BJ (cell line): ENCODE results near the gene MEF2C. TPM values are rescaled to one million over a fixed set of nuclear protein-coding genes. Genes with fewer than 3 reads are reported as not detected.

Experiments
- CTCF ChIA-PET: fragments of 350-600 bp; formaldehyde crosslinking; extraction: SDS; loops from one replicate; lab custom pipeline; 2021; ENCODE audit warnings: antibody characterized with exemption, inconsistent platforms; lab: Yijun Ruan, JAX
- POLR2A ChIA-PET: fragments of 300-600 bp; sonication (Branson Sonifier 250); formaldehyde crosslinking; extraction: SDS; loops from one replicate; lab custom pipeline; 2021; ENCODE audit warnings: antibody characterized with exemption; lab: Charles Lee
- DNase-seq: peaks from one replicate; pipeline ENCODE4 v3.0.0-alpha.2; 2011; ENCODE audit warnings: low read depth
- H3K27me3 ChIP-seq: 2 replicates; pipeline ENCODE4 v1.6.0; 2011; ENCODE audit warnings: low read length; ENCODE audit not compliant: control insufficient read depth, insufficient read depth
- H3K36me3 ChIP-seq: 2 replicates; pipeline ENCODE4 v1.5.1; 2011; ENCODE audit warnings: low read length; ENCODE audit not compliant: control insufficient read depth, insufficient read depth
- H3K4me3 ChIP-seq: 2 replicates; pipeline ENCODE4 v1.5.1; 2011; ENCODE audit warnings: low read depth, mild to moderate bottlenecking, control low read depth, low read length
- polyA plus RNA-seq: library from polyadenylated mRNA; depleted of rRNA; stranded (reverse); fragments of >200 nt; gene quantifications from 2 replicates; pipeline ENCODE4 v1.2.3, GENCODE V29; 2011
- TF ChIP-seq, protein P1 (sequence below): IDR thresholded peaks from 2 replicates; pipeline ENCODE4 v1.5.1; 2011; ENCODE audit warnings: low read depth, mild to moderate bottlenecking, control low read depth, inconsistent platforms, low read length, moderate library complexity; ENCODE audit not compliant: insufficient read depth

MEF2C gene
- polyA plus RNA-seq, 1 experiment = 1.6 TPM

DNA sequence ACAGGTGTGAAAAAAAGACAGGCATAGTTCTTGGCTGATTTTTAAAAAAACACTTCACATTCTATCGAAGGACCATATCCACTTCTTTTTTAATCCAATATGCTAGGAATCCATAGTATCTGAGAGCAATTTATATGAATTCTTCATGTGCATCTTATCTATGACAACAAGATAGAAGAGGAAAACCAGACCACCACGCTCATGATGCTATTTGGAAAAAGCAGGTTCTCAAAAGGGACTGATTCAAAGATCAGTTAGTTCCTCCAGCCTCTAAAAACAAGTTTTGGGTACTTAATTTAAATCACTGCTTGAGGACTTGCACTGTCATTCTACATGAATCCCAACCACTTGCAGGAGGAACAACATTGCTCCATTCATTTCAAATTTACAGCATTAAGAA, 6.3 kb downstream of the MEF2C start:
- DNase-seq = no peak
- no peaks in the 10 kb centered on the region for H3K36me3 ChIP-seq
- TF ChIP-seq, protein P1, sequence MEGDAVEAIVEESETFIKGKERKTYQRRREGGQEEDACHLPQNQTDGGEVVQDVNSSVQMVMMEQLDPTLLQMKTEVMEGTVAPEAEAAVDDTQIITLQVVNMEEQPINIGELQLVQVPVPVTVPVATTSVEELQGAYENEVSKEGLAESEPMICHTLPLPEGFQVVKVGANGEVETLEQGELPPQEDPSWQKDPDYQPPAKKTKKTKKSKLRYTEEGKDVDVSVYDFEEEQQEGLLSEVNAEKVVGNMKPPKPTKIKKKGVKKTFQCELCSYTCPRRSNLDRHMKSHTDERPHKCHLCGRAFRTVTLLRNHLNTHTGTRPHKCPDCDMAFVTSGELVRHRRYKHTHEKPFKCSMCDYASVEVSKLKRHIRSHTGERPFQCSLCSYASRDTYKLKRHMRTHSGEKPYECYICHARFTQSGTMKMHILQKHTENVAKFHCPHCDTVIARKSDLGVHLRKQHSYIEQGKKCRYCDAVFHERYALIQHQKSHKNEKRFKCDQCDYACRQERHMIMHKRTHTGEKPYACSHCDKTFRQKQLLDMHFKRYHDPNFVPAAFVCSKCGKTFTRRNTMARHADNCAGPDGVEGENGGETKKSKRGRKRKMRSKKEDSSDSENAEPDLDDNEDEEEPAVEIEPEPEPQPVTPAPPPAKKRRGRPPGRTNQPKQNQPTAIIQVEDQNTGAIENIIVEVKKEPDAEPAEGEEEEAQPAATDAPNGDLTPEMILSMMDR = no peak
- H3K4me3 ChIP-seq = no peak overlapping the region
- POLR2A ChIA-PET = no interaction called here
- CTCF ChIA-PET = no interaction called here
- no peaks in the 10 kb centered on the region for H3K27me3 ChIP-seq

DNA sequence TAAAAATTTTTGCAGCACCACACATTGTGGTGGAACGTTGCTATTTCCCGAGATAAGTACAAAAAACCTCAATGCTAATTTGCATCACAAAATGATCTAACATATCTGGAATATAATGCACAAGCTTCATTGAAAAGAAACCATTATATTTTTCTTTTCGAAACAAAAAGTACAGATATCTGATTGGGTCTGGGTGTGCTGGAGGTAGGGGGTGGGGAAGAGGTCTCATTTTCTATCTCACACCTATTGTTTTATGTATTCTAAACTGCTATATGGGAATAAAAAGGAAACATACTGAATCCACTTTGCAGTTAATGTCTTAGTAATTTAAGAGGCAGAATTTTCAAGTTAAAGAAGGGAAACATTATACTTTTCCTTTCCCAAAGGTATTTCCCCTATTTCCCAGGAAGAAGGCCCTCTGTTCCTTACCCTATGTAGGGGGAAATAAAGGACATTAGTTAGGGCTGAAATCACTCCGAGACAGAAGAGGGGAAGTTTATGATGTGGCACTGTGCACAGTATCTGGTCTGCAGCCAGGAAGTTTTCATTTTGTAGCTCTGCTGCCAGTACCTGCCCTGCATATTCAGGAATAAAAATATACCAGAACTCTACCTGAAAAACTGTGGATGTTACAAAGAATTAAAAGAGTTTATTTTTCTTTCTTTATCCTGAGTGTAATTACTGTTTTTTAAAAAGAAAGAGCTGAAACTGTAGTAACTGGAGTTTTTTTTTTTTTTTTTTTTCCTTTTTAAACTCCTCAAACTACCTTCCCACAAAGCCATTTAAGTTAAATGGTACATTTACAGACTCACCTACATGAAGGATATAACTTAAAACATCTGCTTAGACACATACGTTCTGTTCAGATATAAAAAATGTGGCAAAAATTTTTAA, 7.4 kb downstream of the MEF2C start:
- Histone ChIP-seq H3K4me3 (no peak overlapping the region), H3K36me3 (no peaks in the 10 kb centered on the region), H3K27me3 (no peaks in the 10 kb centered on the region)
- TF ChIP-seq, protein P1 = no peak
- CTCF ChIA-PET = no interaction called here
- no peak for DNase-seq
- POLR2A ChIA-PET = no interaction called here

DNA sequence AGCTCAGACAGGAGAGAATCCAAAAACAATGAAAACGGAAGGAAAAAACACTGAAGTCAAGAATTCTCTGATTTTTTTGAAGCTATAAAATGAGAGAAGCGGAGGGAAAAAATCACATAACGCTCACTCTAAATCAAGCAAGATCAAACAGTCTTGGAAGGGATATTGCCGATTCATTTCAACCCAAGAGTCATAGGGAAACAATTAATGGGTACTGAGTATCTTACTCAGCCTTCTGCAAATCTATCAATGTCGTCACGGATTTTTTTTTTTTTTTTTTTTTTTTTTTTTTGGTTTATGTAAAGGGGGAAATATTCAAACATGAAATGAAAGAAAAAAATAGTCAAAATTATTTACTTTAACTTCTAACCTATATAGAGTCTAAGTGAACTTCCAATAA, 9.5 kb downstream of the MEF2C start:
- H3K36me3 ChIP-seq = no peaks in the 10 kb centered on the region
- no peak for DNase-seq
- H3K4me3 ChIP-seq = no peak overlapping the region
- POLR2A ChIA-PET = no interaction called here
- TF ChIP-seq, protein P1 = no peak
- CTCF ChIA-PET = no interaction called here
- H3K27me3 ChIP-seq = no peaks in the 10 kb centered on the region

DNA sequence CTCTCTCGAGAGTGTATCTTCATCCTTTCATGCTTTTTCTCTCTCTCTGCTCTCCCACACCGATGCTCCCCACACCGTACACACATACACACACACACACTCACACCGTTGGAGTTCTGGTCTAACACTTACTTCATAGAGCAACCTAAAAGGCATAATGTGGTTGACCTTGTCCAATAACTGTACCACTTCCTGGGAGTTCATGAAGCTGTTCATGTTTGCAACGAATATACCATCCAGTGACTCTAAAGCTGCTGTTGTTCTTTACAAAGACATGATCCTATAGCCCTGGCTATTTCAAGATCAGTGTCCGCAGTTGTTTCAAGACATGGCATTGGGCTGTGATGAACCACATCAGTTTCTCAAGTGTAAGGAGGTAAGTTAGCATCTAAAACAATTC, 10.0 kb downstream of the MEF2C start:
- POLR2A ChIA-PET = no interaction called here
- H3K4me3 ChIP-seq = no peak overlapping the region
- no peaks in the 10 kb centered on the region for H3K36me3 ChIP-seq
- no peak for DNase-seq
- TF ChIP-seq, protein P1 = no peak
- no peaks in the 10 kb centered on the region for H3K27me3 ChIP-seq
- CTCF ChIA-PET = no interaction called here

DNA sequence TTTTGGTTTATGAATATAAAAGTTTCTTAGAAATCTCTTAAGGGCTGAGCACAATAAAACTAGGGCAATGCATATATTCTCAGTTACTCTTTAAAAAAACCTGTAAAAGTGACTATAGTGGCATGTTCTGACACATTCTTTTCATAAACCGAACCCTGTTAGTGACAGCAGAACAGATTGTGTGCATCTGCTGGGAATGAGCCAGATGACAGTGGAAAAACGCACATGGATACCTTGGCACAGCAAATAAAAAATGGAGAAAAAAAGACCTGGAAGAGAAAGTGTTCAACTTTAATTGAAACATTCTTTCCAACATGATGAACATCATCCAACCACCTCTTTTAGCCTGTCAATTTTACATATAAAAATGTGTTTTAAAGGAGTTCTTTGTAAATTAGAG, 12.7 kb downstream of the MEF2C start:
- no peak for DNase-seq
- H3K36me3 ChIP-seq = no peaks in the 10 kb centered on the region
- ChIA-PET CTCF (no interaction called here), POLR2A (no interaction called here)
- TF ChIP-seq, protein P1 = no peak
- H3K27me3 ChIP-seq = no peaks in the 10 kb centered on the region
- no peak overlapping the region for H3K4me3 ChIP-seq
